GM21825 (cell line): ENCODE results near the gene VPS33A.
"Not testable (repeated sequence)": the region's sequence is repeated elsewhere in the genome, so short reads cannot be mapped to it uniquely, and the experiment has no call there.

Experiments used
- ATAC-seq: cut with Tn5 transposase; IDR thresholded peaks from one replicate; pipeline ENCODE4 v1.9.1; 2021; ENCODE audit warnings: mild to moderate bottlenecking, moderate library complexity; ENCODE audit not compliant: unreplicated experiment

The VPS33A gene

DNA sequence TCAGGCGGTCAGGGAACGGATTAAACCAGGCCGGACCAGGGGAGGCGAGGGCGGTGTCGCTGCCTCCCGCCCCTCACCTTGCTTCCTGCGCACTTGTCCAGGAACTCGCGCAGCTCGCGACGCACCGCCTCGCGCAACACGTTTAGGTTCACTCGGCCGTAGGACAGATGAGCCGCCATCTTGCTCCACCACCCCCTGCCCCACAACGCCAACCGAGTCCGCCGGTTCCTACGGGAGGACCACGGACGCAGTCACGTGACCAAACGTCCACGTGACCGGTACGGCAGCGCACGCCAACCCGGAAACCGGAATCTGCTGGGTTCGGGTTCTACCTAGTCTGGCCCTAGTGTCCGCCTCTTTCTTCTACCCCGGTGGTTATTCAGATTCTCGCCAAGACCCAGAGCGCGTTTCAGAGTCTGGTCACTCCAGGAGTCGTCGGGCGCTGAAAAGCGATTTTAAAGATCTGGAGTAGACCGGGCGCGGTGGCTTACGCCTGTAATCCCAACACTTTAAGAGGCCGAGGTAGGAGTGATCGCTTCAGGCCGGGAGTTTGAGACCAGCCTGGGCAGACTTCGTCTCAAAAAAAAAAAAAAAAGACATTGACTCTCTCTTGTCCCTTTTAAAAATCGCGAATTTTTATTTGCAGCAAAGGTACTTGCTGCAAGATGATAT, at the start of gene VPS33A:
Gene VPS33A, minus strand, starts transcription at position 265 of the 672 bp plus-strand sequence. Its CDS starts 86 bp downstream, at position 179.
- peak; percentile 90 for ATAC-seq

DNA sequence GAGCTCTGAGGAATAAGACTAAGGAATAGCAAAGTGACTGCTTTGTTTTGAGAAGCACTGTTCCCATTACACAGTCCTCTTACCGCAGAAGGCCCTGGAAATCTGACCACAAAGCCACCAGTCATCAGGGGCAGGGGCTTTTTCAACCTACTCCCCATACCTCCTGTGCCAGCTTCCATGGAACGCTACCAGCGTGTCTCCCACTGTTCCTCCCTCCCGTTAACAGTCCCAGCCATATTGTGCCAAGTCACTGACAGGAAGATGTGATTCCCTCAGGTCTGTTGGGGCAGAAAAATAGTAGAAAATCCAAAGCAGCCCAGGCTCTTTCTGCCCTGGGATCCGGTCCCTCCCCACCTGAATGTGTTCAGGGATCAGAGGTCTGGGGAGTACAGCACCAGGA, 46.6 kb upstream of the VPS33A start:
- ATAC-seq = no peak

DNA sequence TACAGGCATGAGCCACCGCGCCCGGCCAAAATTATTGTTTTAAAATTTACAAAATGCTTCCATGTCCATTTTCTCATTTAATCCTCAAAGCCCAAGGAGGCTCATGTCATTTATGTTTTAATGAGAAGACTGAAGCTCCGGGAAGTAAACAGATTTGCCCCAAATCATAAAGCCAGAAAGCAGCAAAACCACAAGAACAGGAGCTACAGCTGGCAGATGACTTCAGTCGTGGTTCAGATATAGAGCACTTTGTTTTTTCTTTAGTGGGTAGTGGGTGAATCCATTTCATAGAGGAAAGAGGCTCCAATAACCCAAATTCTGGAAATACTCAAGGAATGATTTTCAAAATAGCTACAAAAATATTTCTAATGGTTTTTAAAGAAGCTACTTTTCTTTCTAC, 45.4 kb upstream of the VPS33A start:
- no peak for ATAC-seq

DNA sequence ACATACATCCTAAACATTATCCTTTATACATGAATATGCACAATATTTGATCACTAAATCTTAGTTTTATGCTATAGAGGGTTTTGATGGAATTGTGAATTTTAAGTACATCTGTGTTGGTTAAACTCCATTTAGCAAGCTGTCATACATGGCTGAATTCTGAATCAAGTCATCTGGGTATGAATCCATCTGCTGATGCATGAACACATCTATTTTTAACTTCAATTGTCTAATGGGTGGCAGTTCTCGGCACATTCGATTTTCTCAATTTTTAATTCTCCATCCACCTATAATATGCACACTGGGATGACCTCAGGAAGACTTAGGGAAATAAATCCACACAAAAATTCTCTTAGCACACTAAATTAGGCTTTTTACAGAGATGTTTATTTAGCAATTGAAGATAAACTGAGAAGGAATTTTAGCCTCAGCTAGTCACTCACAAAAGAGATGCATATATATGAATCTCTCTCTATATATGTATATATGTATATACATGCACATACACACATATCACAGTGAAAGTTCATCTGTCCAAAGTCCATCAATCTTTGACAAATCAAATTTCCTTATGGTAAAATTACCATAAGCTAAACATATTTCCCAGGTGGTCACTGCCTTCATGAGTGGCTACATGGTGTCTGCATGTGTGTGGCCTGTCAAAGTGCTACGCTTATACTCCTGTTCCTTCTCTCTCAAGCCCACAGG, 44.5 kb upstream of the VPS33A start:
- no peak for ATAC-seq

DNA sequence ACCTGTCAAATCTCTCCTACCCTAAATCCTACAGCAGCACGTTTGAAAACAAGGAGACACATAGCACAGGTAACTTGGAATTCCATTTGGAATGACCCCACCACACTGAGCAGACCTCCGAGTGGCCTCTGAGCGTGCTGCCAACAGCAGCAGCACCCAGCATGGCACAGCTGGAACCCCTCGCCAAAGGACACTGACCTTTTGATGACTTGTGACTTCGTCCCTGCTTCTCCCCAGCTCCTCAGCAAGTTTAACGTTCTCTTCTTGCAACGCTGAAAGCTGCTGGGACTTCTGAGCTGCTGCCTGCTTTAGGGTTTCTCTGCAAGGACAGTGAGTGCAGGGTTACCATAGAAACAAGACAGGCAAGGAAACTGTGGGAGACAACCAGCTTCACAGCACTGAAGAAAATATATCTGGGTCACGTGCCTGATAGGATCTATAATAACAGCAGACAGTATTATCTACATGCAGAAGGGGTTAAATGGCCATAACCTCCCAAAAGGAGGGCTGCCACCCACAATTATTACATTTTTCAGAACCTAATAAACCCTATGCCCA, 43.3 kb upstream of the VPS33A start:
- no peak for ATAC-seq

DNA sequence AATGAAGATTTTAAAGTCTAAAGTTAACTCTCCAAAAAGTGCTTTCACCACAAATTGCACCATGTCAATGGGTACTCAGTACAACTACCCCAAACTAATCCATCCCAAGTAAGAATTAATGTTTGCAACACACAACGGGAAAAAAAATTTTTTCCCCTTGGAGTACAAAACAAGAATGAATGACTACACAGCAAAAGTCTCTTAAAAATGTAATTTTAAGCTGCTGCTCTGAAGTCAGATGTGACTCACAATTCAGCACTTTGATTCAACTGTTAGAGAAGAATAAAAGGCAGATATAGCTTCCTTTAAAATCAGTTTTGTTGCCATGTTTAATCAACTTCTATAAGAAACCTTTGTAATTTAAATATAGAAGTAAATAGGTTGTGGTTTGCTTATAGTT, 42.5 kb upstream of the VPS33A start:
- ATAC-seq = no peak

DNA sequence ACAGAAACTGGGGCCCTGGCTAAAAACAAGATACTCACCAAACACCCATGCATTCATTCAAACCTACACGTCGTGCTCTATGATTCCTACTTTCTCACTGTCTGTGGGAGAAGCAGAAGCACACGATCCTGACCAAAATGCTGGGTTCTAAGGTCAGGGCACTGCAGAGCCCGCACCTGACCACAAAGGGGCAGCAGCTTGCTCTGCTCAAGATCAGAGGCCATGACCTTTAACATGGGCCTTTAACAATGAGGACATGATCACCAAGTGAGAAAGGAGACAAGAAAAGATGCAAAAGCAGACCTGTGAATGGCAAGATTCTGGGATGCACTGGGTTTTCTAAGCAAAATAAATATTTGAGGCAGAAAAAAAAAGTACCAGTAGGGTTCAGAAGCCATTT, 40.1 kb upstream of the VPS33A start:
- no peak for ATAC-seq

DNA sequence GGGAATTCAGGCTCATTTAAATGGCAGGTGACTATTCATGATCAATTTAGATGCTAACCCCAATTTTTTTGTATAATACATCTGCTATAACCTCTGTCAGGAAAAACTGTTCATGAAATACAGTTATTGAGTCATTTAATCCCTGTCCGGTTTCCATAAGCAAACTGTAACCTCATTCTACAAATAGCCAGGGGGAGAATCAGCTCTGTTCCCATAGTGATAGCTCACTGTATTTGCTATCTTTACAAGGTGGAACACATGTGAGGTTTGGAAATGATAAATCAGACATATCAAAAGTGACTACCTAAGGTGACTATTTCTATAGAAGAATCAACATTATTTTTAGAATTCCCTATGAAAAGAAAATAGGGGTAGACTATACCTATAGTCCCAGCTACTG, 38.6 kb upstream of the VPS33A start:
- no peak for ATAC-seq

DNA sequence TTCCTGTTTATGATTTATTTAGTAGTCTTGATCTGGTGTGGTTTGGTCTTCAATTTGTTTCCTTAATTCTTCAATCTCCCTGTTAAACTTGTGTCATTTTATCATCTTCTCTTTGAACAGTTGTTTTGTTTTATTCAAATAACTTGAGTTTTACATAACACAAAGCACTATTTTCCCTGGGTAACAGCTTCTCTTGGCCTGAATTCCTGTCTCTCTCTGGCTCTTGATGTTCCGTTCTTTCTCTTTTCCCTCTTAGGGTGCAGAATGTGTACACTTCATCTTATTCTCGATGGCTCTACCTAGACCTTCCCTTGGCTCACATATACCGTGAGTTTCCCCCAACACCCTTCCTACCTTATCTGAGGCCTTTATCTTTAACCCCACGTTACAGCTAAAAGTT, 36.8 kb upstream of the VPS33A start:
- ATAC-seq = no peak

DNA sequence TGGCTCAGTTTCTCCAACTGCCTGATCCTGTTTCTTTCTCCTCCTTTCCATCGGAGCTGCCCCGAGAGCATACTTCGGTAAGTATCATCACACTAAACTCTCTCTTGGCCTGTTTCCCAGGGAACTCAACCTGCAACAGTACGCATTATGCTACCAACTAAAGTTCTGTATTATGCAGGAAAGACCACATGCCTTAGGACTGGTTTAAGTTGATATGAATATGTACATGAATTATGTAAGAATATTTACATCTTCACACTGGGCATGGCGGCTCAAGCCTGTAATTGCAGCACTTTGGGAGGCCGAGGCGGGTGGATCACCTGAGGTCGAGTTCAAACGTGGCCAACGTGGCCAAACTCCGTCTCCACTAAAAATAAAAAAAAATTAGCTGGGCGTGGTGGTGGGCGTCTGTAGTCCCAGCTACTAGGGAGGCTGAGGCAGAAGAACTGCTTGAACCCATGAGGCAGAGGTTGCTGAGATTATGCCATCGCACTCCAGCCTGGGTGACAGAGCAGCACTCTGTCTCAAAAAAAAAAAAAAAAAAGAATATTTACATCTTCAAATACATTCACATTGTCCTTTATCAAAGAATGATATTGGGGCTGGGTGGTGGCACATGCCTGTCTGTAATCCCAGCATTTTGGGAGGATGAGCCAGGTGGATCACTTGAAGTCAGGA, 31.9 kb upstream of the VPS33A start:
- no peak for ATAC-seq

DNA sequence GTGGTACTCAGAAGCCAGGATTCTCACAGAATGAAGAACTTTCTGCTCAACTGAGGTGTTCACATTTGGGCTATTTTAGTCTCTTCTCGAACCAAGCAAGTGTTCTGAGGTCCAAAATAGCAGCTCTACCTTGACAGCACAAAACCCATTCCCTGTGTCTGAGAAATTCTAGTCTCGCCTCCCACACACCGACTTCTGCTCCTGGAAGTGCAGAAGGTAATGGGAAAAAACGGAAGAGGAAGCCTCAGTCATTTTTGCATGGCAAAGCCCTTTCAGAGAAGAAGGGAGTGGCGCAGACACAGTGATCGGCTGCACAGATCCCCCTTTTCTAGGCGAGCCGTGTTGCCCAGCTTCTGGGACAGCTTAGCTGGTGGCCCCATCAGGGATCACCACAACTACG, 31.2 kb upstream of the VPS33A start:
- no peak for ATAC-seq

DNA sequence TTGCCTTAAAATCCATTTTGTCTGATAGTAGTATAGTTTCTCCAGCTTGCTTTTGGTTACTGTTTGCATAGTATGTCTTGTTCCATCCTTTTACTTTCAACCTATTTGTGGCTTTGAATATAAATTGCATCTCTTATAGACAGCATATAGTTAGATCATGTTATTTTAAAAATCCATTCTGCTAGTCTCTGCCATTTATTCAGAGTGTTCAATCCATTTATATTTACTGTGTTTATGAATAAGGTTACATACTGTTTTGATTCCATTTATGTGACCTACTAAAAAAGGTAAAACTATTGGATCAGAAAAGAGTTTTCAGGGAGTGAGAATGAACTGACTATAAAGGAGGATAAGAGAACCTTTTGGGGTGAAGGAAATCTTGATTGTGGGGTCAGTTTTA, 29.6 kb upstream of the VPS33A start:
- ATAC-seq = no peak

DNA sequence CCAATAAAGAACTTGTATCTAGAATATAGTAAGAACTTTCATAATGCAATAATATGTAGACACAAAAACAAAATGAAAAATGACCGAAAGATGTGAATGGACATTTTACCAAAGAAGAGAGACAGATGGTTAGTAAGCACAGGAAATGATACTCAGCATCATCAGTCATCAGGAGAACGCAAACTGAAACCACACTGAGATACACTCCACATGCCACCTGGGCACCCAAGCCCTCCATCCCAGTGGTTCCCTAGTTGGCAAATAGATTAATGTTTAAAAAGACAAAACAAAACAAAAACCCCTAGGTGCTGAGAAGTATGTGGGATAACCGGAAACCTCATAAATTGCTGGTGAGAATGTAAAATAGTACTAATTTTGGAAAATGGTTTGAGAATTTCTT, 26.8 kb upstream of the VPS33A start:
- no peak for ATAC-seq

DNA sequence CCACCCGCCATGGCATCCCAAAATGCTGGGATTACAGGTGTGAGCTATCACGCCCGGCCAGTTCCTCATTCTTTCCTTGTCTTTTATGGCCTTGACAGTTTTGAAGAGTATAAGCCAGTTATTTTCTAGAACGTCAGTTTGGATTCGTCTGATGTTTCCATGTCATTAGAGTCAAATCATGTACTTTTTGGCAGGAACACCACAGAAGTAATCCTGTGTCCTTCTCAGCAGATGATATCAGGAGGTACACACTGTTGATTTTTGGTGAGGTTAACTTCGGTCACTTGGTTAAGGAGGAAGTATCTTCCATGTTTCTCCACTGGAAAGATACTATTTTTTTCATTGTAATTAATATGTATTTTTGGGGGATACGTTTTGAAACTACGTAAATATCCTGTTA, 25.1 kb upstream of the VPS33A start:
- no peak for ATAC-seq

DNA sequence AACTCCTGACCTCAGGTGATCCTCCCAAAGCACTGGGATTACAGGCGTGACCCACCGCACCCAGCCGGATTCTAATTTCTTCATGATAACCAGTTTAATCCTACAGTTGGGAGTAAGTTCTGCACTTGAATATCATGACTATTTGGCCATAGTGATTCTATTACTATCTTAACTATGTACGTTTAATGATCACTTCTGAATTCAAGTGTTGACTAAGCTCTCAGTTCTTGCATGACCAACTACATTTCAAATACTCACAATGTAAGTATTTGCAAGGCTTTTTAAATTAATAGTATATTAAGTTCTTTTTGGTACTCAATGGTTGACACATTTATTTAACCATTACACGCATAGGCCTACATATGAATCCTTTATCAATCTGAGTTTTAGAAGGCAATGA, 17.4 kb upstream of the VPS33A start:
- ATAC-seq = no peak

DNA sequence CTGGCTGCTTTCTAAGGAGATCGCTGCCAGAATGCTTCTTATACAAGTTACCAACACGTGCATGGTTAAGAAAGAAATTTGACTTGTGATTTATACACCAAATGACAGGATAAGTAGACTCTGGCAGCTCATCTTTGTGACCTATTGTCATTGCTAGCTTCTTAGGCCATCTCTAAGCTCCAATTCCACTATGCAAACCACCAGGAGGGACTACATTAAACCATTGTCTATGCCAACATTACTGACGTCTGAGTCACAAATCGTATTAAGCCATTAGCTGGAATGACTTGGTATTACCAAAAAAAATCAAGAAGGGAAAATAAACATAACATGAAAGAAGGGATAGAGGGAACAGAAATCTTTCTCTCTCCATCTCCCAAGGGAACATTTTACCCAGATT, 15.8 kb upstream of the VPS33A start:
- ATAC-seq = no peak

DNA sequence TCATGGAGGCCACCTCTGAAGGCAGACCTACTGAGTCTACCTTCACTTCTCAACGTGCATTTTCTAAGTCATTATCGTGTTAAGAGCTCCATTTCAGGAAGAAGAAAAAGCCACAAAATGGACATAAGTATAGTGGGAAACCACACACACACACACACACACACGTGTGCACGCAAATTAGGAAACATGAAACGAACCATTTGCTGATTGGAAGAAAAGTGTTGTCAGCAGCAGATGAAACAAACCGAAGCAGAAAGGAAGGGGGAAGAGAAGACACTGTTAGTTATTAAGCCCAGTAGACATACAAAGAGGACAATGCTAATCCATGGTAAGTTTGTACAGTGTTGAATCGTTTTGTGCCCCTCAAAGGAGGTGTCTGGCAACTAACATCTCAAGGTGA, 9.9 kb upstream of the VPS33A start:
- no peak for ATAC-seq

DNA sequence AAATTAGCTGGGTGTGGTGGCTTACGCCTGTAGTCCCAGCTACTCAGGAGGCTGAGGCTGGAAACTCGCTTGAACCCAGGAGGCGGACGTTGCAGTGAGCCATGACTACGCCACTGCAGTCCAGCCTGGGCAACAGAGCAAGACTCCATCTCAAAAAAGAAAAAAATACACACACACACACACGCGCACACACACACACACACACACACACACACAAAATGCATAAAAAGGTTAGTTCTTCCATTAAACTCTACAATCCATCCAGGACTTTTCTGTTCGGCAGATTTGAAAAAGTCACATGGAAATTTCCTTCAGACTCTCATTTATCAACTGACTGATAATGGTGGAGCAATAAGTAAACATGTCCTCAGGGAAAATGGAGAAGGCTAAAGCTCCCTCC, 9.2 kb upstream of the VPS33A start:
- ATAC-seq = no peak

DNA sequence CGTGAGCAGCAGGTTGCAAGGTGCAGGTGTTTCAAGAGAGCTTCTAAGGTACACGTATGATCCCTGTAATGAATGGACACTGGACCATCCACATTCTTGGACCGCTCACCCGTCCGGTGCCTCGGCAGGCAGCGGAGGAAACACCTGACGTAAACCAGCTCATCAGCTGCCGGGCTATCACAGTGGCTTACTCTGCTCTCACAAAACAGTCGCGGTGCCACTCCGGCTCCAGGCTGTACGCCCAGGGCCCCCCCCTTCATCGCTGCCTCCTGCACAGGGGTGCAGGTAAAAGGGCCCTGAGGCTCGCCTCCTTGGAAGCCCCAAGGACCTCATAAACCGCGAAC, 436 bp downstream of the VPS33A start:
- peak; percentile 37 for ATAC-seq

DNA sequence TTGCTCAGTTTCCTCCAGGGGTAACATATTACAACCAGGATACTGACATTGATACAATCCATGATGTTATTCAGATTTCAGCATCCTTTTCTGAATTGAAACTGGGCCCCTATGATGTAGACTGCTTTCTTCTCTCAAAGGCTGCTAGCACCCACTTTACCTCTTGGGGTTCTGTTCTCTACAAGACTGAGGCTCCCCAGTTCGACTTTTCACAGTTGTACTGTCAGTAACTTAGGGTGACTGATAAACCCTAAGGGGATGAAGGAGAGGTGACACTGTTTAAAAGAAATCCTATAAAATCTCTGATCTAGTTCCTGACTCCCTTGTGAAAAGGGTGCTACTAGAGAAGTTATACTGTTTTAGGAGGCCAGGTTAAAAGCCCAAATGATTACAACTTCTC, 818 bp downstream of the VPS33A start:
- ATAC-seq = peak; percentile 12

DNA sequence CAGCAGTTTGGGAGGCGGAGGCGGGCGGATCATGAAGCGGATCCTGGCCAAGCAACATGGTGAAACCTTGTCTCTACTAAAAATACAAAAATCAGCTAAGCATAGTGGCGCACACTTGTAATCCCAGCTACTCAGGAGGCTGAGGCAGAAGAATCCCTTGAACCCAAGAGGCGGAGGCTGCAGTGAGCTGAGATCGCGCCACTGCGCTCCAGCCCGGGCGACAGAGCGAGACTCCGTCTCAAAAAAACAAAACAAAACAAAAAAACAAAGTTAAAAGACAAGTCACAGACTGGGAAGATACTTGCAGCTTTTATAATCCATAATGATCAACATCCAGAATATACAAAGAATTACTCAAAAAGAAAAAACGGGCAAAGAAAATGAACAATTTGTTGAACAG, 5.6 kb downstream of the VPS33A start:
- not testable (repeated sequence) for ATAC-seq

DNA sequence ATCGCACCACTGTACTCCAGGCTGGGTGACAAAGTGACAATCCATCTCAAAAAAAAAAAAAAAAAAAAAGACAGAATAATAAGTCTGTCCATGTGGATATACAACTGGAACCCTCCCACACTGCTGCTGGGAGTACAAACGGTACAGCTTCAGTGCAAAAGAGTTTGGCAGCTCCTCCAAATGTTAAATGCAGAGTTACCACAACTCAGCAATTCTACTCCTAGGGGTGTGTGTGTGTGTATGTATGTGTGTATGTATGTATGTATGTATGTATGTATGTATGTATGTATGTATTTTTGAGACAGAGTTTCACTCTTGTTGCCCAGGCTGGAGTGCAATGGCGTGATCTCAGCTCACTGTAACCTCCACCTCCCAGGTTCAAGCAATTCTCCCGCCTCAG, 7.4 kb downstream of the VPS33A start:
- ATAC-seq = not testable (repeated sequence)
